NB4 (cell line): ENCODE results near the gene RAB15.

Source experiments
- DNase-seq: peaks from one replicate; pipeline ENCODE4 v3.0.0; 2010; ENCODE audit warnings: low read depth
- H3K4me3 ChIP-seq: one replicate; pipeline ENCODE4 v1.5.1; 2011; ENCODE audit warnings: mild to moderate bottlenecking, low read depth, low read length, moderate library complexity
- MYC ChIP-seq: IDR thresholded peaks from 2 replicates; pipeline ENCODE4 v1.6.1; 2011; ENCODE audit warnings: low read depth, low read length
- POLR2A ChIP-seq: IDR thresholded peaks from 2 replicates; pipeline ENCODE4 v1.6.1; 2011; ENCODE audit warnings: mild to moderate bottlenecking; ENCODE audit not compliant: insufficient read length; ENCODE audit errors: extremely low read depth
- TF ChIP-seq, protein P1 (sequence below): IDR thresholded peaks from 2 replicates; pipeline ENCODE4 v1.6.1; 2011; ENCODE audit warnings: low read depth, low read length
- TF ChIP-seq, protein P2 (sequence below): IDR thresholded peaks from one replicate; pipeline ENCODE4 v1.5.1; 2012; ENCODE audit warnings: low read depth, low read length

Gene RAB15

DNA sequence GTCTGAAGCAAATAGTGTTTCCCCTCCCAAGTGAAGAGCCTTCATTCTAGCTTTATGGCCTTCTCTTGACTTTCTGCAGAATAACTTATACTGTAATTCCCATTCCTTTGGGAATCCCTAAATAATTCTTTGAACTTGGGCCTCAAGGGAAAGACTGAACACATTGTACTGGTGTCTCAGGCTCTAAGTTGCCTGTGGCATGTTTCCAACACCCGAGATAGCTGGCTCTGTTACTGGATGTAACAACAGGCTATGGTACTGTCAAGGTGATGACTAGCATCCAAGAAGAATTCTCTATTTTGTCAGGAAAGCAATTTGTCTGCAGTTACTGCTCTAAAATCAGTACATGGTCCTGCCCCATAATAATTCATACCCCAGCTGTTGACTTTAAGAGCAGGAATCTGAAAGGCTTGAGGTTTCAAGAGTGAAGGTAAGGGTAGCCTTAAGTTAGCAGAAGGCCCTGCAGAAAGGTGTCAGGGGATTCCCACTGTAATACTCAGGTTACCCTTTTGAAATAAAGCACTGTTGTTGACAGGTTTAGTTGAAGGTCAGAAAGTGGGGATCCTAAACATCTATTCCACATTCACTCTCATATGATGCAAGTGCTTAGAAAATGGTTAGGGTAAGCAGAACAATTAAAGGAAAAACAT is 34.8 kb downstream of the RAB15 start:
- DNase-seq = no peak
- no peak overlapping the region for H3K4me3 ChIP-seq
- no peak for TF ChIP-seq MYC
- no peak for TF ChIP-seq POLR2A
- TF ChIP-seq, protein P1, sequence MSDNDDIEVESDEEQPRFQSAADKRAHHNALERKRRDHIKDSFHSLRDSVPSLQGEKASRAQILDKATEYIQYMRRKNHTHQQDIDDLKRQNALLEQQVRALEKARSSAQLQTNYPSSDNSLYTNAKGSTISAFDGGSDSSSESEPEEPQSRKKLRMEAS = no peak
- TF ChIP-seq, protein P2, sequence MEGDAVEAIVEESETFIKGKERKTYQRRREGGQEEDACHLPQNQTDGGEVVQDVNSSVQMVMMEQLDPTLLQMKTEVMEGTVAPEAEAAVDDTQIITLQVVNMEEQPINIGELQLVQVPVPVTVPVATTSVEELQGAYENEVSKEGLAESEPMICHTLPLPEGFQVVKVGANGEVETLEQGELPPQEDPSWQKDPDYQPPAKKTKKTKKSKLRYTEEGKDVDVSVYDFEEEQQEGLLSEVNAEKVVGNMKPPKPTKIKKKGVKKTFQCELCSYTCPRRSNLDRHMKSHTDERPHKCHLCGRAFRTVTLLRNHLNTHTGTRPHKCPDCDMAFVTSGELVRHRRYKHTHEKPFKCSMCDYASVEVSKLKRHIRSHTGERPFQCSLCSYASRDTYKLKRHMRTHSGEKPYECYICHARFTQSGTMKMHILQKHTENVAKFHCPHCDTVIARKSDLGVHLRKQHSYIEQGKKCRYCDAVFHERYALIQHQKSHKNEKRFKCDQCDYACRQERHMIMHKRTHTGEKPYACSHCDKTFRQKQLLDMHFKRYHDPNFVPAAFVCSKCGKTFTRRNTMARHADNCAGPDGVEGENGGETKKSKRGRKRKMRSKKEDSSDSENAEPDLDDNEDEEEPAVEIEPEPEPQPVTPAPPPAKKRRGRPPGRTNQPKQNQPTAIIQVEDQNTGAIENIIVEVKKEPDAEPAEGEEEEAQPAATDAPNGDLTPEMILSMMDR = no peak

DNA sequence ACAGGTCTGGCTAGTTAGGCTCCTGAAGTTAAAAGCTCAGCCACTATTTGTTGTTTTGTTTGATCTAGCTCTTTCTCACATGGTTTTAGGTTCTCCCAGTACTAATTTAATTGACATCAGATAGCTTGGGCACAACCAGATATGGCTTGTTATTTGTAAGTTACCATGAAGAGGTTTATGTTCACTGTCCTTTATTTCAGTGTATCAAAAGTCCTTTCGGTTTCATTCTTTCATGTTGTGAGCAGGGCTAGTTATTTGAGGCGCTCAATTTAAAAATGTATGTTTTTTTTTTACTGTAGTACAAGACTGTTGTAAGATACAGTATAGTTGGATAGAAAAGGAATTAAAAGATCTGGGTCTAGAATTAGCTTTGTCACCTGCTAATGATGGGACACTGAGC is 36.6 kb downstream of the RAB15 start:
- no peak for DNase-seq
- no peak overlapping the region for H3K4me3 ChIP-seq
- TF ChIP-seq, protein P2 = no peak
- TF ChIP-seq POLR2A = no peak
- no peak for TF ChIP-seq MYC
- TF ChIP-seq, protein P1 = no peak

DNA sequence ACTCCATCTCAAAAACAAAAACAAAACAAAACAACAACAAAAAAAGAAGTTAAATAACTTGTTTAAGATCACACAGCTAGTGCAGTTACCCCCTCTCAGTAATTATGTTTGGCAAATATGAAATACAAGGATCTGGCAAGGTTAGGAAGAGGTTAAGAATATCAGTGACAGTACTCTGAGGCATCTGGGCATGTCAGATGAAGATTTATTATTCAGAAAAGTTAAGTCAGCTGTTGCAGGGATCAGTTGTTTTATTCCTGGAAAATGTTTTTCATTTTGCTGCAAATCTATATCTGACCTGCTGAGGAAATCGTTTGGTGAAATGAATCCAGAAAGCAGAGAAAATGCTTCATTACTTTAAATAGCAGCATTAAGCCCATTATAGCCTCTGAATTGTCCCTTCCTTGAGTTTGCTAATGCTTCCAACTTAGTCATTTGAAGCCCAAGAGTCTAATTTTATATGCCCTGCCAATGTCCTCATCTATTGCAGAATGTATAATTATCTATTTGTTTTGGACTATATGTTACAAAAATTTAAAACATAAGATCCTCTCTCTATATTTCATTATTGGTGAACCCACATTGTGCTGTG is 37.7 kb downstream of the RAB15 start:
- no peak overlapping the region for H3K4me3 ChIP-seq
- TF ChIP-seq, protein P2 = no peak
- no peak for TF ChIP-seq MYC
- TF ChIP-seq, protein P1 = no peak
- TF ChIP-seq POLR2A = no peak
- DNase-seq = no peak

DNA sequence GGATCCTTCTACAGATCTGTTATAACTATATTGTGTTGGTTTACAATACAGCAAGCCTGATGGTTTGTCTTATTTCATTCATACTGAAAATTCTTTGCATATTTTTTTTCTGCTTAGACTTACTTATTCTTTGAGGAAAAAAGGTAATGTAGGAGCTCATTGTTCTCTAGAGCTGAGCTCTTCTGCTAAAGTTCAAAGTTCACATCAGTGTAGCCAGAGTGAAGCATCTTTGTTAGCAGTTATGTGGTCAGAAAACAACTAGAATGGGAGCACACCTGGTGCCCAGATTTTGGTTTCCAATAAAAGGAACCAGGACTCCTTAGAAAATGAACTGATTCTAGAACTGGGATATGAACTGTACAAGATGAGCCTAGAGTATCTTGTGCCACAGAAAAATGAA is 39.9 kb downstream of the RAB15 start:
- H3K4me3 ChIP-seq = no peak overlapping the region
- TF ChIP-seq MYC = no peak
- TF ChIP-seq, protein P2 = no peak
- TF ChIP-seq, protein P1 = no peak
- no peak for TF ChIP-seq POLR2A
- no peak for DNase-seq

DNA sequence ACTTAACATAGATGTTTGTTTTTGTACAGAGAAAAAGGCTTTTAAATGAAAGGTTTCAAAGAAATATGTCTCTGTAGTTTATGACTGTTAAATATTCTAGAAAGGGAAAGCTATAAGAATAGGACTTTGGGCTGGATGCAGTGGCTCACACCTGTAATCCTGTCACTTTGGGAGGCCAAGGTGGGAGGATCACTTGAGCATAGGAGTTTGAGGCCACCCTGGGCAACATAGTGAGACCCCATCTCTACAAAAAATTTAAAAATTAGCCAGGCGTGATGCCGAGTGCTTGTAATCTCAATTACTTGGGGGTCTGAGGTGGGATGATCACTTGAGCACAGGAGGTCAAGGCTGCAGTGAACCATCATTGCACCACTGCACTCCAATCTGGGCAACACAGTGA is 41.0 kb downstream of the RAB15 start:
- no peak for TF ChIP-seq MYC
- TF ChIP-seq POLR2A = no peak
- TF ChIP-seq, protein P1 = no peak
- TF ChIP-seq, protein P2 = no peak
- no peak for DNase-seq
- H3K4me3 ChIP-seq = no peak overlapping the region
